ENCODE measurements around the gene ARHGEF10L.

DNA sequence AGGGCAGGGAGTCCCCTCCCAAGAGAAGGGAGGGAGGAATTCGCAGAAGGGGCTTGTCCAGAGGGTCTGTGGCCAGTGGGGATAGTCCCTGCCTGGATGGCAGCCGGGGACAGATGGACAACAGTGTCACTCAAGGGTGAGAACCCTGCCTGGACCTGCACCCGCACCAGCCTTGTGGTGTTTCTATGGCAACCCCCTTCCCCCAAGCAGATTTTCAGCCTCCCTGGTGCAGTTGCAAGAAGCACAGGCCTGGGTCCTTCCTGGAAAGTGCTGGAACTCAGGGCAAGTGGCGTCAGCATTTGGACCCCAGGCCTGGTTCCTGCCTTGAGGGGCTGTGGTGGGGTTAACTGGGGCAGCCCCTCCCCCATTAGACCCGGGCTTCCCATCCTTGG is 131.8 kb downstream of the ARHGEF10L start:
- TF ChIP-seq CTCF (IDR thresholded peaks at IDR 0.05) (no peak), POLR2A (IDR thresholded peaks at IDR 0.05) (no peak)

Measured in Peyer's patch (tissue), 4 donors.